ENCODE results near the gene LMOD3. TPM values are rescaled to one million over a fixed set of nuclear protein-coding genes. Genes with fewer than 3 reads are reported as not detected.

Gene LMOD3
- total and polyA plus RNA-seq, 7 donors: 0.01 to 0.23 TPM; not detected in 5

GRCh38 chr3:69087030-69087791, 35.2 kb downstream of the LMOD3 start:
- Histone ChIP-seq H3K27me3 (no peaks in the 10 kb centered on the region), H3K36me3 (no peaks in the 10 kb centered on the region), H3K9me3 (no peaks in the 10 kb centered on the region), H3K27ac (peak overlapping the region; percentile 91 to 94 (median 94)), H3K4me1 (peaks cover 2 to 86% (median 82%) of the 10 kb centered on the region in 4 donors), H3K4me3 (peak overlapping the region; percentile 67 to 94 (median 82))
- 58 to 76% methylated on average over 3 of the region's 3 CpGs for WGBS, 2 donors
- DNase-seq: no peak
- TF ChIP-seq CTCF (IDR thresholded peaks at IDR 0.05) (no peak), POLR2AphosphoS5 (IDR thresholded peaks at IDR 0.05) (no peak), POLR2A (IDR thresholded peaks at IDR 0.05) (no peak), EP300 (IDR thresholded peaks at IDR 0.05) (no peak)
- intact Hi-C loops (cut with DNase I): no loop called here

GRCh38 chr3:69085833-69086722, 36.3 kb downstream of the LMOD3 start:
- peak overlapping the region; percentile 67 to 94 (median 82) for H3K4me3 ChIP-seq
- peak overlapping the region; percentile 91 to 94 (median 94) for H3K27ac ChIP-seq
- H3K9me3 ChIP-seq: no peaks in the 10 kb centered on the region
- peaks cover 2 to 79% (median 72%) of the 10 kb centered on the region in 4 donors for H3K4me1 ChIP-seq
- H3K36me3 ChIP-seq: no peaks in the 10 kb centered on the region
- H3K27me3 ChIP-seq: no peaks in the 10 kb centered on the region
- 0 to 2% methylated on average over 8 of the region's 8 CpGs for WGBS, 2 donors
- peak; percentile 97 for DNase-seq
- TF ChIP-seq CTCF (IDR thresholded peaks at IDR 0.05) (no peak), POLR2A (IDR thresholded peaks at IDR 0.05) (peak in 1 of 2 donors; percentile 32), POLR2AphosphoS5 (IDR thresholded peaks at IDR 0.05) (peak; percentile 34 to 68 (median 45)), EP300 (IDR thresholded peaks at IDR 0.05) (no peak)
- intact Hi-C loops (cut with DNase I): no loop called here

GRCh38 chr3:69085168-69085832, 37.1 kb downstream of the LMOD3 start:
- Histone ChIP-seq H3K36me3 (no peaks in the 10 kb centered on the region), H3K27ac (peak overlapping the region; percentile 91 to 94 (median 94)), H3K9me3 (no peaks in the 10 kb centered on the region), H3K27me3 (no peaks in the 10 kb centered on the region), H3K4me3 (peak overlapping the region; percentile 67 to 94 (median 82)), H3K4me1 (peaks cover 2 to 78% (median 68%) of the 10 kb centered on the region in 4 donors)
- intact Hi-C loops (cut with DNase I): no loop called here
- DNase-seq: no peak
- 0 to 1% methylated on average over 26 of the region's 26 CpGs for WGBS, 2 donors
- TF ChIP-seq POLR2A (IDR thresholded peaks at IDR 0.05) (no peak), CTCF (IDR thresholded peaks at IDR 0.05) (no peak), POLR2AphosphoS5 (IDR thresholded peaks at IDR 0.05) (no peak), EP300 (IDR thresholded peaks at IDR 0.05) (no peak)

- no peaks in the 10 kb centered on the region for H3K36me3 ChIP-seq
- H3K4me3 ChIP-seq: peak within 1 kb of the TSS; percentile 67 to 94 (median 82)
- H3K9me3 ChIP-seq: no peaks in the 10 kb centered on the region
- intact Hi-C loops (cut with DNase I): no loop called here
- 1% methylated on average over 32 of the region's 32 CpGs for WGBS, 2 donors
- H3K27me3 ChIP-seq: no peaks in the 10 kb centered on the region
- peaks cover 2 to 73% (median 61%) of the 10 kb centered on the region in 4 donors for H3K4me1 ChIP-seq
- TF ChIP-seq EP300 (IDR thresholded peaks at IDR 0.05) (no peak), CTCF (IDR thresholded peaks at IDR 0.05) (no peak), POLR2A (IDR thresholded peaks at IDR 0.05) (peak; percentile 58 to 78), POLR2AphosphoS5 (IDR thresholded peaks at IDR 0.05) (peak; percentile 69 to 92 (median 86))
- H3K27ac ChIP-seq: peak within 1 kb of the TSS; percentile 91 to 94 (median 94)
- DNase-seq: peak; percentile 96
Measured at GRCh38 chr3:69084326-69085167, 37.8 kb downstream of the LMOD3 start, which contains the start of gene ARL6IP5. Gene ARL6IP5, plus strand, starts transcription at chr3:69084937. Its CDS starts 111 bp downstream, at chr3:69085048.
